Ectodermal cell (in vitro differentiated cells): ENCODE measurements around the gene ZNF835.

Experiments used
- H3K27ac ChIP-seq: 2 replicates; pipeline ENCODE4 v1.7.0; 2013; ENCODE audit warnings: mild to moderate bottlenecking, low read depth, low read length; ENCODE audit not compliant: insufficient read depth, poor library complexity, severe bottlenecking
- H3K27me3 ChIP-seq: 2 replicates; pipeline ENCODE4 v1.7.0; 2013; ENCODE audit warnings: mild to moderate bottlenecking, low read length; ENCODE audit not compliant: insufficient read depth, control insufficient read depth, poor library complexity, severe bottlenecking
- H3K36me3 ChIP-seq: one replicate; pipeline ENCODE4 v1.7.0; 2013; ENCODE audit warnings: low read length; ENCODE audit not compliant: control insufficient read depth, insufficient read depth
- H3K4me1 ChIP-seq: one replicate; pipeline ENCODE4 v1.7.0; 2013; ENCODE audit warnings: low read length; ENCODE audit not compliant: control insufficient read depth, insufficient read depth
- H3K4me3 ChIP-seq: 2 replicates; pipeline ENCODE4 v1.7.0; 2013; ENCODE audit warnings: low read depth, low read length, control low read depth; ENCODE audit not compliant: insufficient read depth
- H3K9me3 ChIP-seq: 2 replicates; pipeline ENCODE4 v1.7.0; 2013; ENCODE audit warnings: mild to moderate bottlenecking, low read length, moderate library complexity; ENCODE audit not compliant: control insufficient read depth
- WGBS, 2 experiments: methylation state at CpG; one replicate each; pipeline ENCODE4 v1.1.7; 2013; ENCODE audit warnings: missing lambda C conversion rate in 2 of 2; 5-methylcytosine and 5-hydroxymethylcytosine counted together

The ZNF835 gene

GRCh38 chr19:56637976-56638555 lies 33.5 kb downstream of the ZNF835 start:
- no peaks in the 10 kb centered on the region for H3K36me3 ChIP-seq
- no peaks in the 10 kb centered on the region for H3K27me3 ChIP-seq
- WGBS, 2 experiments = 44 to 48% methylated on average over 21 of the region's 21 CpGs
- no peaks in the 10 kb centered on the region for H3K4me1 ChIP-seq
- no peak overlapping the region for H3K27ac ChIP-seq
- peaks cover 11% of the 10 kb centered on the region for H3K9me3 ChIP-seq
- H3K4me3 ChIP-seq = no peak overlapping the region

- Histone ChIP-seq H3K27me3 (no peaks in the 10 kb centered on the region), H3K4me3 (no peak overlapping the region), H3K9me3 (peaks cover 17% of the 10 kb centered on the region), H3K36me3 (no peaks in the 10 kb centered on the region), H3K27ac (no peak overlapping the region), H3K4me1 (no peaks in the 10 kb centered on the region)
- WGBS, 2 experiments = 32 to 36% methylated on average over 1 of the region's 1 CpG
These were observed 38.5 kb downstream of the ZNF835 start for GRCh38 chr19:56633021-56633420.

- Histone ChIP-seq H3K4me1 (no peaks in the 10 kb centered on the region), H3K36me3 (peaks cover 41% of the 10 kb centered on the region), H3K27ac (no peak overlapping the region), H3K4me3 (no peak overlapping the region), H3K9me3 (peaks cover 7% of the 10 kb centered on the region), H3K27me3 (no peaks in the 10 kb centered on the region)
- WGBS, 2 experiments = 93 to 94% methylated on average over 8 of the region's 9 CpGs
These were observed 45.8 kb downstream of the ZNF835 start for GRCh38 chr19:56625708-56626107.

GRCh38 chr19:56623006-56623405 lies 48.6 kb downstream of the ZNF835 start:
- Histone ChIP-seq H3K36me3 (peaks cover 42% of the 10 kb centered on the region), H3K4me1 (no peaks in the 10 kb centered on the region), H3K9me3 (peaks cover 3% of the 10 kb centered on the region), H3K4me3 (no peak overlapping the region), H3K27ac (no peak overlapping the region), H3K27me3 (no peaks in the 10 kb centered on the region)
- WGBS, 2 experiments = 87 to 89% methylated on average over 8 to 9 of the region's 9 CpGs

- Histone ChIP-seq H3K4me1 (no peaks in the 10 kb centered on the region), H3K36me3 (peaks cover 48% of the 10 kb centered on the region), H3K27me3 (no peaks in the 10 kb centered on the region), H3K27ac (no peak overlapping the region), H3K4me3 (no peak overlapping the region), H3K9me3 (peaks cover 3% of the 10 kb centered on the region)
- WGBS, 2 experiments = 96 to 97% methylated on average over 37 of the region's 37 CpGs
These were observed 49.2 kb downstream of the ZNF835 start for GRCh38 chr19:56622374-56622773.

GRCh38 chr19:56619121-56619520 lies 52.4 kb downstream of the ZNF835 start:
- H3K4me3 ChIP-seq = no peak overlapping the region
- H3K9me3 ChIP-seq = no peaks in the 10 kb centered on the region
- no peak overlapping the region for H3K27ac ChIP-seq
- H3K36me3 ChIP-seq = peaks cover 45% of the 10 kb centered on the region
- 81 to 83% methylated on average over 8 of the region's 8 CpGs for WGBS, 2 experiments
- no peaks in the 10 kb centered on the region for H3K27me3 ChIP-seq
- no peaks in the 10 kb centered on the region for H3K4me1 ChIP-seq

- Histone ChIP-seq H3K9me3 (no peaks in the 10 kb centered on the region), H3K27ac (no peak overlapping the region), H3K4me3 (no peak overlapping the region), H3K36me3 (peaks cover 35% of the 10 kb centered on the region), H3K27me3 (no peaks in the 10 kb centered on the region), H3K4me1 (no peaks in the 10 kb centered on the region)
- whole genome bisulfite sequencing, 2 experiments = 94 to 95% methylated on average over 8 of the region's 8 CpGs
These were observed 54.0 kb downstream of the ZNF835 start for GRCh38 chr19:56617531-56617930.

- 92 to 93% methylated on average over 5 of the region's 5 CpGs for WGBS, 2 experiments
- no peaks in the 10 kb centered on the region for H3K4me1 ChIP-seq
- H3K36me3 ChIP-seq = peaks cover 20% of the 10 kb centered on the region
- H3K9me3 ChIP-seq = no peaks in the 10 kb centered on the region
- H3K4me3 ChIP-seq = no peak overlapping the region
- no peaks in the 10 kb centered on the region for H3K27me3 ChIP-seq
- no peak overlapping the region for H3K27ac ChIP-seq
These were observed 57.9 kb downstream of the ZNF835 start for GRCh38 chr19:56613639-56614038.

GRCh38 chr19:56612737-56613136 lies 58.8 kb downstream of the ZNF835 start:
- H3K9me3 ChIP-seq = no peaks in the 10 kb centered on the region
- H3K36me3 ChIP-seq = peaks cover 17% of the 10 kb centered on the region
- H3K27ac ChIP-seq = no peak overlapping the region
- H3K27me3 ChIP-seq = no peaks in the 10 kb centered on the region
- H3K4me3 ChIP-seq = no peak overlapping the region
- no peaks in the 10 kb centered on the region for H3K4me1 ChIP-seq
- WGBS, 2 experiments = 93% methylated on average over 2 of the region's 2 CpGs
